ENCODE results near the gene TOB1.

TOB1 gene

DNA sequence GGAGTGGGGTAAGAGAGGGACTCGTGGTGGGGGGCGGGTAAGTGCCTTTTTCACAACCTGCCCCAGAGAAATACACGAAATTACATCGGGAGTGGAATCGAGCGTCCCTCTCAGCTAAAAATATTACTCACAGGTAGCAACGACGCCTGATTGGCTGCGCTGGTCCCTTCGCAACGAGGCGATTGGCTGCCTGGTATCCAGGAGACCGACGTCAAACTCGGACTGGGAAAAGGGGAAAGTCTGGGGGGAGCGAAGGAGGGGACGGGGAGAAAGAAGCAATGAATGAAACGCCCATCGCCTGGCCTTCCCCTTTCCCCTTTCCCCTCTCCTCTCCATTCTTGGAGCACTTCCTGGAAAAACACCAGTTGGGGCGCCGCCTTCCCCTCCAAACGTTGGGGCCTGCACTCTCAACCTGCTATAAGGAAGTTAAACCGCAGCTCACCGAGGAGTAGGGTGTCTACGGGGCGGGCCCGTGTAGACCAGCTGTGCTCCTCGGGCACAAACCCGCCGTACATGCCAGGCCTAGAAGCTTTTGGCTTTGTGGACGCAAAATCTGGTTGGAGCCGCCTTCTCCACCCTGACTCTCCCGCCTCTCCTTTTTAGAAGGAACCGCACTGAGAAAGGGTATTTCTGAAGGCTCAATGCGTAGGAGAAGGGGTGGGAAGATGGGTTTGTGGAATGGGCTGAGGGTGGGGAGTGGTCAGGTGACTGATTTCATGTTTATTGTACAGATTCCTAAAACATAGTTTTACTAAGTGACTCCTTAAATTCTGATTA lies 1.4 kb upstream of the TOB1 start (continued):
- TF ChIP-seq, protein P1, sequence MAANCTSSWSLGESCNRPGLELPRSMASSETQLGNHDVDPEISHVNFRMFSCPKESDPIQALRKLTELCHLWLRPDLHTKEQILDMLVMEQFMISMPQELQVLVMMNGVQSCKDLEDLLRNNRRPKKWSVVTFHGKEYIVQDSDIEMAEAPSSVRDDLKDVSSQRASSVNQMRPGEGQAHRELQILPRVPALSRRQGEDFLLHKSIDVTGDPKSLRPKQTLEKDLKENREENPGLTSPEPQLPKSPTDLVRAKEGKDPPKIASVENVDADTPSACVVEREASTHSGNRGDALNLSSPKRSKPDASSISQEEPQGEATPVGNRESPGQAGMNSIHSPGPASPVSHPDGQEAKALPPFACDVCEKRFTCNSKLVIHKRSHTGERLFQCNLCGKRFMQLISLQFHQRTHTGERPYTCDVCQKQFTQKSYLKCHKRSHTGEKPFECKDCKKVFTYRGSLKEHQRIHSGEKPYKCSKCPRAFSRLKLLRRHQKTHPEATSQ (tag by site-specific recombination; IDR thresholded peaks at IDR 0.05) = peak; percentile 73; the same call in 1 of the 2 replicates
- TF ChIP-seq, protein P2, sequence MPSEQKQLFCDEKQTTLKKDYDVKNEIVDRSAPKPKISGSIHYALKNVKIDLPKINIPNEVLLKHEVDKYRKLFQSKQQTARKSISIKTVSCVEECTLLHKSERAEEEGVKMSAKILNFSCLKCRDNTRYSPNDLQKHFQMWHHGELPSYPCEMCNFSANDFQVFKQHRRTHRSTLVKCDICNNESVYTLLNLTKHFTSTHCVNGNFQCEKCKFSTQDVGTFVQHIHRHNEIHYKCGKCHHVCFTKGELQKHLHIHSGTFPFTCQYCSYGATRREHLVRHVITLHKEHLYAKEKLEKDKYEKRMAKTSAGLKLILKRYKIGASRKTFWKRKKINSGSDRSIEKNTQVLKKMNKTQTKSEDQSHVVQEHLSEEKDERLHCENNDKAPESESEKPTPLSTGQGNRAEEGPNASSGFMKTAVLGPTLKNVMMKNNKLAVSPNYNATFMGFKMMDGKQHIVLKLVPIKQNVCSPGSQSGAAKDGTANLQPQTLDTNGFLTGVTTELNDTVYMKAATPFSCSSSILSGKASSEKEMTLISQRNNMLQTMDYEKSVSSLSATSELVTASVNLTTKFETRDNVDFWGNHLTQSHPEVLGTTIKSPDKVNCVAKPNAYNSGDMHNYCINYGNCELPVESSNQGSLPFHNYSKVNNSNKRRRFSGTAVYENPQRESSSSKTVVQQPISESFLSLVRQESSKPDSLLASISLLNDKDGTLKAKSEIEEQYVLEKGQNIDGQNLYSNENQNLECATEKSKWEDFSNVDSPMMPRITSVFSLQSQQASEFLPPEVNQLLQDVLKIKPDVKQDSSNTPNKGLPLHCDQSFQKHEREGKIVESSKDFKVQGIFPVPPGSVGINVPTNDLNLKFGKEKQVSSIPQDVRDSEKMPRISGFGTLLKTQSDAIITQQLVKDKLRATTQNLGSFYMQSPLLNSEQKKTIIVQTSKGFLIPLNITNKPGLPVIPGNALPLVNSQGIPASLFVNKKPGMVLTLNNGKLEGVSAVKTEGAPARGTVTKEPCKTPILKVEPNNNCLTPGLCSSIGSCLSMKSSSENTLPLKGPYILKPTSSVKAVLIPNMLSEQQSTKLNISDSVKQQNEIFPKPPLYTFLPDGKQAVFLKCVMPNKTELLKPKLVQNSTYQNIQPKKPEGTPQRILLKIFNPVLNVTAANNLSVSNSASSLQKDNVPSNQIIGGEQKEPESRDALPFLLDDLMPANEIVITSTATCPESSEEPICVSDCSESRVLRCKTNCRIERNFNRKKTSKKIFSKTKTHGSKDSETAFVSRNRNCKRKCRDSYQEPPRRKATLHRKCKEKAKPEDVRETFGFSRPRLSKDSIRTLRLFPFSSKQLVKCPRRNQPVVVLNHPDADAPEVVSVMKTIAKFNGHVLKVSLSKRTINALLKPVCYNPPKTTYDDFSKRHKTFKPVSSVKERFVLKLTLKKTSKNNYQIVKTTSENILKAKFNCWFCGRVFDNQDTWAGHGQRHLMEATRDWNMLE (tag by site-specific recombination; conservative IDR thresholded peaks at IDR 0.05; ENCODE audit: low read depth) = no peak; the same call in 1 of the 2 replicates
- TF ChIP-seq ZNF843 (tag by site-specific recombination; IDR thresholded peaks at IDR 0.05) (0 out of 2 replicates have a peak, but pooled peaks have one; percentile 12), ZNF610 (tag by site-specific recombination; IDR thresholded peaks at IDR 0.05; ENCODE audit: borderline replicate concordance) (no peak; the same call in 1 of the 2 replicates), OSR2 (tag by site-specific recombination; IDR thresholded peaks at IDR 0.05) (no peak), ZNF510 (tag by site-specific recombination; IDR thresholded peaks at IDR 0.05; ENCODE audit: insufficient replicate concordance) (no peak), ZNF416 (tag by site-specific recombination; IDR thresholded peaks at IDR 0.05) (no peak), PRDM1 (tag by site-specific recombination; IDR thresholded peaks at IDR 0.05) (peak; percentile 99), ZNF175 (tag by site-specific recombination; IDR thresholded peaks at IDR 0.05) (no peak), GLIS2 (tag by site-specific recombination; IDR thresholded peaks at IDR 0.05) (no peak), ZNF169 (tag by site-specific recombination; IDR thresholded peaks at IDR 0.05) (no peak), ZNF138 (tag by site-specific recombination; IDR thresholded peaks at IDR 0.05; ENCODE audit: borderline replicate concordance) (no peak), ZNF140 (tag by site-specific recombination; IDR thresholded peaks at IDR 0.05) (no peak), HOXD13 (CRISPR knock-in tag; IDR thresholded peaks at IDR 0.05; ENCODE audit: borderline replicate concordance) (no peak), ZNF10 (tag by site-specific recombination; IDR thresholded peaks at IDR 0.05) (peak; percentile 63; the same call in 1 of the 2 replicates), KLF10 (tag by site-specific recombination; IDR thresholded peaks at IDR 0.05) (peak; percentile 81), KLF1 (tag by site-specific recombination; IDR thresholded peaks at IDR 0.05) (peak; percentile 92), ZNF768 (tag by site-specific recombination; IDR thresholded peaks at IDR 0.05) (no peak), ZNF548 (tag by site-specific recombination; IDR thresholded peaks at IDR 0.05) (no peak), KLF8 (tag by site-specific recombination; IDR thresholded peaks at IDR 0.05) (peak; percentile 95), ZNF776 (tag by site-specific recombination; IDR thresholded peaks at IDR 0.05; ENCODE audit: borderline replicate concordance) (no peak), ZXDB (tag by site-specific recombination; IDR thresholded peaks at IDR 0.05) (peak; percentile 92)
- TF ChIP-seq, protein P3, sequence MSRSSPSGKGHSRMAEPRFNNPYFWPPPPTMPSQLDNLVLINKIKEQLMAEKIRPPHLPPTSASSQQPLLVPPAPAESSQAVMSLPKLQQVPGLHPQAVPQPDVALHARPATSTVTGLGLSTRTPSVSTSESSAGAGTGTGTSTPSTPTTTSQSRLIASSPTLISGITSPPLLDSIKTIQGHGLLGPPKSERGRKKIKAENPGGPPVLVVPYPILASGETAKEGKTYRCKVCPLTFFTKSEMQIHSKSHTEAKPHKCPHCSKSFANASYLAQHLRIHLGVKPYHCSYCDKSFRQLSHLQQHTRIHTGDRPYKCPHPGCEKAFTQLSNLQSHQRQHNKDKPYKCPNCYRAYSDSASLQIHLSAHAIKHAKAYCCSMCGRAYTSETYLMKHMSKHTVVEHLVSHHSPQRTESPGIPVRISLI (tag by site-specific recombination; IDR thresholded peaks at IDR 0.05) = no peak
- TF ChIP-seq, protein P4, sequence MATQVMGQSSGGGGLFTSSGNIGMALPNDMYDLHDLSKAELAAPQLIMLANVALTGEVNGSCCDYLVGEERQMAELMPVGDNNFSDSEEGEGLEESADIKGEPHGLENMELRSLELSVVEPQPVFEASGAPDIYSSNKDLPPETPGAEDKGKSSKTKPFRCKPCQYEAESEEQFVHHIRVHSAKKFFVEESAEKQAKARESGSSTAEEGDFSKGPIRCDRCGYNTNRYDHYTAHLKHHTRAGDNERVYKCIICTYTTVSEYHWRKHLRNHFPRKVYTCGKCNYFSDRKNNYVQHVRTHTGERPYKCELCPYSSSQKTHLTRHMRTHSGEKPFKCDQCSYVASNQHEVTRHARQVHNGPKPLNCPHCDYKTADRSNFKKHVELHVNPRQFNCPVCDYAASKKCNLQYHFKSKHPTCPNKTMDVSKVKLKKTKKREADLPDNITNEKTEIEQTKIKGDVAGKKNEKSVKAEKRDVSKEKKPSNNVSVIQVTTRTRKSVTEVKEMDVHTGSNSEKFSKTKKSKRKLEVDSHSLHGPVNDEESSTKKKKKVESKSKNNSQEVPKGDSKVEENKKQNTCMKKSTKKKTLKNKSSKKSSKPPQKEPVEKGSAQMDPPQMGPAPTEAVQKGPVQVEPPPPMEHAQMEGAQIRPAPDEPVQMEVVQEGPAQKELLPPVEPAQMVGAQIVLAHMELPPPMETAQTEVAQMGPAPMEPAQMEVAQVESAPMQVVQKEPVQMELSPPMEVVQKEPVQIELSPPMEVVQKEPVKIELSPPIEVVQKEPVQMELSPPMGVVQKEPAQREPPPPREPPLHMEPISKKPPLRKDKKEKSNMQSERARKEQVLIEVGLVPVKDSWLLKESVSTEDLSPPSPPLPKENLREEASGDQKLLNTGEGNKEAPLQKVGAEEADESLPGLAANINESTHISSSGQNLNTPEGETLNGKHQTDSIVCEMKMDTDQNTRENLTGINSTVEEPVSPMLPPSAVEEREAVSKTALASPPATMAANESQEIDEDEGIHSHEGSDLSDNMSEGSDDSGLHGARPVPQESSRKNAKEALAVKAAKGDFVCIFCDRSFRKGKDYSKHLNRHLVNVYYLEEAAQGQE (tag by site-specific recombination; IDR thresholded peaks at IDR 0.05) = no peak
- TF ChIP-seq, protein P5, sequence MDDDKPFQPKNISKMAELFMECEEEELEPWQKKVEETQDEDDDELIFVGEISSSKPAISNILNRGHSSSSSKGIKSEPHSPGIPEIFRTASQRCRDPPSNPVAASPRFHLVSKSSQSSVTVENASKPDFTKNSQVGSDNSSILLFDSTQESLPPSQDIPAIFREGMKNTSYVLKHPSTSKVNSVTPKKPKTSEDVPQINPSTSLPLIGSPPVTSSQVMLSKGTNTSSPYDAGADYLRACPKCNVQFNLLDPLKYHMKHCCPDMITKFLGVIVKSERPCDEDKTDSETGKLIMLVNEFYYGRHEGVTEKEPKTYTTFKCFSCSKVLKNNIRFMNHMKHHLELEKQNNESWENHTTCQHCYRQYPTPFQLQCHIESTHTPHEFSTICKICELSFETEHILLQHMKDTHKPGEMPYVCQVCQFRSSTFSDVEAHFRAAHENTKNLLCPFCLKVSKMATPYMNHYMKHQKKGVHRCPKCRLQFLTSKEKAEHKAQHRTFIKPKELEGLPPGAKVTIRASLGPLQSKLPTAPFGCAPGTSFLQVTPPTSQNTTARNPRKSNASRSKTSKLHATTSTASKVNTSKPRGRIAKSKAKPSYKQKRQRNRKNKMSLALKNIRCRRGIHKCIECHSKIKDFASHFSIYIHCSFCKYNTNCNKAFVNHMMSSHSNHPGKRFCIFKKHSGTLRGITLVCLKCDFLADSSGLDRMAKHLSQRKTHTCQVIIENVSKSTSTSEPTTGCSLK (tag by site-specific recombination; IDR thresholded peaks at IDR 0.05) = no peak

Data from HEK293 (cell line).